Measurements from ENCODE around the gene ASB8.
"Not testable (repeated sequence)": the region's sequence is repeated elsewhere in the genome, so short reads cannot be mapped to it uniquely, and the experiment has no call there.

ASB8 gene

GRCh38 chr12:48125542-48125941 lies 31.8 kb downstream of the ASB8 start:
- H3K9ac ChIP-seq (ENCODE audit: low read length); H3K4me3 ChIP-seq (ENCODE audit: low read length); H3K9me3 ChIP-seq (ENCODE audit: control insufficient read depth, low read length); H3K36me3 ChIP-seq (ENCODE audit: control insufficient read depth, insufficient read depth, low read length); H3K4me1 ChIP-seq (ENCODE audit: control insufficient read depth, insufficient read depth, low read length); H3K27me3 ChIP-seq (ENCODE audit: control insufficient read depth, insufficient read depth, low read length): not testable (repeated sequence)

- Histone ChIP-seq H3K4me1 (ENCODE audit: control insufficient read depth, insufficient read depth, low read length) (peaks cover 7% of the 10 kb centered on the region), H3K4me3 (ENCODE audit: low read length) (no peak overlapping the region), H3K36me3 (ENCODE audit: control insufficient read depth, insufficient read depth, low read length) (no peaks in the 10 kb centered on the region), H3K27me3 (ENCODE audit: control insufficient read depth, insufficient read depth, low read length) (no peaks in the 10 kb centered on the region), H3K9me3 (ENCODE audit: control insufficient read depth, low read length) (no peaks in the 10 kb centered on the region), H3K9ac (ENCODE audit: low read length) (no peak overlapping the region)
These were observed 34.1 kb downstream of the ASB8 start for GRCh38 chr12:48123169-48123568.

- Histone ChIP-seq H3K4me3 (ENCODE audit: low read length) (no peak overlapping the region), H3K9ac (ENCODE audit: low read length) (no peak overlapping the region)
These were observed 35.1 kb downstream of the ASB8 start for GRCh38 chr12:48122065-48122834.

GRCh38 chr12:48121522-48121921 lies 35.8 kb downstream of the ASB8 start:
- no peaks in the 10 kb centered on the region for H3K27me3 ChIP-seq (ENCODE audit: control insufficient read depth, insufficient read depth, low read length)
- no peaks in the 10 kb centered on the region for H3K36me3 ChIP-seq (ENCODE audit: control insufficient read depth, insufficient read depth, low read length)
- H3K4me3 ChIP-seq (ENCODE audit: low read length) = no peak overlapping the region
- peaks cover 7% of the 10 kb centered on the region for H3K4me1 ChIP-seq (ENCODE audit: control insufficient read depth, insufficient read depth, low read length)
- H3K9ac ChIP-seq (ENCODE audit: low read length) = no peak overlapping the region
- H3K9me3 ChIP-seq (ENCODE audit: control insufficient read depth, low read length) = no peaks in the 10 kb centered on the region

More at GRCh38 chr12:48122065-48122834, 35.1 kb downstream of the ASB8 start:
- Histone ChIP-seq H3K36me3 (ENCODE audit: control insufficient read depth, insufficient read depth, low read length) (no peaks in the 10 kb centered on the region), H3K4me1 (ENCODE audit: control insufficient read depth, insufficient read depth, low read length) (peaks cover 7% of the 10 kb centered on the region), H3K9me3 (ENCODE audit: control insufficient read depth, low read length) (no peaks in the 10 kb centered on the region), H3K27me3 (ENCODE audit: control insufficient read depth, insufficient read depth, low read length) (no peaks in the 10 kb centered on the region)

GRCh38 chr12:48119834-48120195 lies 37.5 kb downstream of the ASB8 start:
- H3K27me3 ChIP-seq (ENCODE audit: control insufficient read depth, insufficient read depth, low read length) = no peaks in the 10 kb centered on the region
- H3K9me3 ChIP-seq (ENCODE audit: control insufficient read depth, low read length) = no peaks in the 10 kb centered on the region
- peak overlapping the region; percentile 38 for H3K9ac ChIP-seq (ENCODE audit: low read length)
- no peaks in the 10 kb centered on the region for H3K36me3 ChIP-seq (ENCODE audit: control insufficient read depth, insufficient read depth, low read length)
- peaks cover 7% of the 10 kb centered on the region for H3K4me1 ChIP-seq (ENCODE audit: control insufficient read depth, insufficient read depth, low read length)
- peak overlapping the region; percentile 32 for H3K4me3 ChIP-seq (ENCODE audit: low read length)

- H3K9ac ChIP-seq (ENCODE audit: low read length) = peak within 1 kb of the TSS; percentile 38
These were observed 38.1 kb downstream of the ASB8 start, which contains the start of gene PFKM for GRCh38 chr12:48119078-48119833. PFKM (plus strand) TSS chr12:48119364; CDS start chr12:48122775, 3,411 bp downstream.

GRCh38 chr12:48118284-48118871 lies 38.9 kb downstream of the ASB8 start:
- Histone ChIP-seq H3K4me3 (ENCODE audit: low read length) (peak overlapping the region; percentile 32), H3K27me3 (ENCODE audit: control insufficient read depth, insufficient read depth, low read length) (no peaks in the 10 kb centered on the region), H3K9ac (ENCODE audit: low read length) (no peak overlapping the region), H3K36me3 (ENCODE audit: control insufficient read depth, insufficient read depth, low read length) (no peaks in the 10 kb centered on the region), H3K4me1 (ENCODE audit: control insufficient read depth, insufficient read depth, low read length) (peaks cover 7% of the 10 kb centered on the region), H3K9me3 (ENCODE audit: control insufficient read depth, low read length) (no peaks in the 10 kb centered on the region)

More at GRCh38 chr12:48119078-48119833, 38.1 kb downstream of the ASB8 start, which contains the start of gene PFKM:
- Histone ChIP-seq H3K36me3 (ENCODE audit: control insufficient read depth, insufficient read depth, low read length) (no peaks in the 10 kb centered on the region), H3K4me1 (ENCODE audit: control insufficient read depth, insufficient read depth, low read length) (peaks cover 7% of the 10 kb centered on the region), H3K4me3 (ENCODE audit: low read length) (peak within 1 kb of the TSS; percentile 32), H3K9me3 (ENCODE audit: control insufficient read depth, low read length) (no peaks in the 10 kb centered on the region), H3K27me3 (ENCODE audit: control insufficient read depth, insufficient read depth, low read length) (no peaks in the 10 kb centered on the region)

GRCh38 chr12:48115957-48116356 lies 41.4 kb downstream of the ASB8 start:
- no peaks in the 10 kb centered on the region for H3K9me3 ChIP-seq (ENCODE audit: control insufficient read depth, low read length)
- no peaks in the 10 kb centered on the region for H3K36me3 ChIP-seq (ENCODE audit: control insufficient read depth, insufficient read depth, low read length)
- H3K9ac ChIP-seq (ENCODE audit: low read length) = no peak overlapping the region
- H3K4me3 ChIP-seq (ENCODE audit: low read length) = no peak overlapping the region
- no peaks in the 10 kb centered on the region for H3K27me3 ChIP-seq (ENCODE audit: control insufficient read depth, insufficient read depth, low read length)
- H3K4me1 ChIP-seq (ENCODE audit: control insufficient read depth, insufficient read depth, low read length) = peaks cover 7% of the 10 kb centered on the region

- not testable (repeated sequence) for H3K36me3 ChIP-seq (ENCODE audit: control insufficient read depth, insufficient read depth, low read length); H3K9ac ChIP-seq (ENCODE audit: low read length); H3K27me3 ChIP-seq (ENCODE audit: control insufficient read depth, insufficient read depth, low read length); H3K4me1 ChIP-seq (ENCODE audit: control insufficient read depth, insufficient read depth, low read length); H3K9me3 ChIP-seq (ENCODE audit: control insufficient read depth, low read length); H3K4me3 ChIP-seq (ENCODE audit: low read length)
These were observed 46.0 kb downstream of the ASB8 start for GRCh38 chr12:48111312-48111693.

- no peak overlapping the region for H3K4me3 ChIP-seq (ENCODE audit: low read length)
- H3K27me3 ChIP-seq (ENCODE audit: control insufficient read depth, insufficient read depth, low read length) = no peaks in the 10 kb centered on the region
- H3K36me3 ChIP-seq (ENCODE audit: control insufficient read depth, insufficient read depth, low read length) = no peaks in the 10 kb centered on the region
- peaks cover 9% of the 10 kb centered on the region for H3K4me1 ChIP-seq (ENCODE audit: control insufficient read depth, insufficient read depth, low read length)
- H3K9ac ChIP-seq (ENCODE audit: low read length) = no peak overlapping the region
- H3K9me3 ChIP-seq (ENCODE audit: control insufficient read depth, low read length) = no peaks in the 10 kb centered on the region
These were observed 46.5 kb downstream of the ASB8 start for GRCh38 chr12:48110691-48111311.

- no peaks in the 10 kb centered on the region for H3K36me3 ChIP-seq (ENCODE audit: control insufficient read depth, insufficient read depth, low read length)
- H3K9ac ChIP-seq (ENCODE audit: low read length) = no peak overlapping the region
- H3K27me3 ChIP-seq (ENCODE audit: control insufficient read depth, insufficient read depth, low read length) = no peaks in the 10 kb centered on the region
- H3K4me1 ChIP-seq (ENCODE audit: control insufficient read depth, insufficient read depth, low read length) = peaks cover 9% of the 10 kb centered on the region
- H3K9me3 ChIP-seq (ENCODE audit: control insufficient read depth, low read length) = no peaks in the 10 kb centered on the region
- H3K4me3 ChIP-seq (ENCODE audit: low read length) = no peak overlapping the region
These were observed 47.9 kb downstream of the ASB8 start for GRCh38 chr12:48109424-48109823.
